ENCODE measurements around the gene ADAMTSL1.
"Not testable (repeated sequence)": the region's sequence is repeated elsewhere in the genome, so short reads cannot be mapped to it uniquely, and the experiment has no call there.

The ADAMTSL1 gene

GRCh38 chr9:18907927-18908625 is 434.1 kb downstream of the ADAMTSL1 start:
- DNase-seq, result no peak
- in situ Hi-C loops (cut with HindIII; ENCODE audit: low pct_ligation_motif_present, low pct_unique_long_range_greater_than_20kb, low sequenced_read_pairs), result no loop called here

GRCh38 chr9:18909140-18910018 is 435.4 kb downstream of the ADAMTSL1 start:
- in situ Hi-C loops (cut with HindIII; ENCODE audit: low pct_ligation_motif_present, low pct_unique_long_range_greater_than_20kb, low sequenced_read_pairs), result no loop called here
- no peak for DNase-seq

- DNase-seq, result no peak
- in situ Hi-C loops (cut with HindIII; ENCODE audit: low pct_ligation_motif_present, low pct_unique_long_range_greater_than_20kb, low sequenced_read_pairs), result no loop called here
These were observed 436.5 kb downstream of the ADAMTSL1 start for GRCh38 chr9:18910435-18910834.

- in situ Hi-C loops (cut with HindIII; ENCODE audit: low pct_ligation_motif_present, low pct_unique_long_range_greater_than_20kb, low sequenced_read_pairs), result no loop called here
- no peak for DNase-seq
These were observed 437.0 kb downstream of the ADAMTSL1 start for GRCh38 chr9:18910916-18911315.

- in situ Hi-C loops (cut with HindIII; ENCODE audit: low pct_ligation_motif_present, low pct_unique_long_range_greater_than_20kb, low sequenced_read_pairs), result no loop called here
- DNase-seq, result no peak
These were observed 437.9 kb downstream of the ADAMTSL1 start for GRCh38 chr9:18911714-18912342.

- in situ Hi-C loops (cut with HindIII; ENCODE audit: low pct_ligation_motif_present, low pct_unique_long_range_greater_than_20kb, low sequenced_read_pairs), result no loop called here
- no peak for DNase-seq
These were observed 446.5 kb downstream of the ADAMTSL1 start for GRCh38 chr9:18920141-18921084.

- in situ Hi-C loops (cut with HindIII; ENCODE audit: low pct_ligation_motif_present, low pct_unique_long_range_greater_than_20kb, low sequenced_read_pairs), result no loop called here
These were observed 447.6 kb downstream of the ADAMTSL1 start for GRCh38 chr9:18921366-18922075.

GRCh38 chr9:18922161-18922885 is 448.4 kb downstream of the ADAMTSL1 start:
- in situ Hi-C loops (cut with HindIII; ENCODE audit: low pct_ligation_motif_present, low pct_unique_long_range_greater_than_20kb, low sequenced_read_pairs), result no loop called here
- DNase-seq, result no peak

More at GRCh38 chr9:18921366-18922075, 447.6 kb downstream of the ADAMTSL1 start:
- no peak for DNase-seq

GRCh38 chr9:18923167-18923566 is 449.2 kb downstream of the ADAMTSL1 start:
- in situ Hi-C loops (cut with HindIII; ENCODE audit: low pct_ligation_motif_present, low pct_unique_long_range_greater_than_20kb, low sequenced_read_pairs), result no loop called here
- DNase-seq, result no peak

GRCh38 chr9:18923671-18924430 is 449.9 kb downstream of the ADAMTSL1 start:
- DNase-seq, result no peak
- in situ Hi-C loops (cut with HindIII; ENCODE audit: low pct_ligation_motif_present, low pct_unique_long_range_greater_than_20kb, low sequenced_read_pairs), result no loop called here

- in situ Hi-C loops (cut with HindIII; ENCODE audit: low pct_ligation_motif_present, low pct_unique_long_range_greater_than_20kb, low sequenced_read_pairs), result no loop called here
- DNase-seq, result no peak
These were observed 451.9 kb downstream of the ADAMTSL1 start for GRCh38 chr9:18925880-18926279.

- in situ Hi-C loops (cut with HindIII; ENCODE audit: low pct_ligation_motif_present, low pct_unique_long_range_greater_than_20kb, low sequenced_read_pairs), result no loop called here
- no peak for DNase-seq
These were observed 452.6 kb downstream of the ADAMTSL1 start for GRCh38 chr9:18926513-18926912.

- in situ Hi-C loops (cut with HindIII; ENCODE audit: low pct_ligation_motif_present, low pct_unique_long_range_greater_than_20kb, low sequenced_read_pairs), result no loop called here
- no peak for DNase-seq
These were observed 454.8 kb downstream of the ADAMTSL1 start for GRCh38 chr9:18928711-18929110.

GRCh38 chr9:18930611-18931010 is 456.7 kb downstream of the ADAMTSL1 start:
- DNase-seq; in situ Hi-C loops (cut with HindIII; ENCODE audit: low pct_ligation_motif_present, low pct_unique_long_range_greater_than_20kb, low sequenced_read_pairs): not testable (repeated sequence)

- in situ Hi-C loops (cut with HindIII; ENCODE audit: low pct_ligation_motif_present, low pct_unique_long_range_greater_than_20kb, low sequenced_read_pairs), result no loop called here
- no peak for DNase-seq
These were observed 461.6 kb downstream of the ADAMTSL1 start for GRCh38 chr9:18935541-18935940.

GRCh38 chr9:18936094-18936871 is 462.3 kb downstream of the ADAMTSL1 start:
- no peak for DNase-seq
- in situ Hi-C loops (cut with HindIII; ENCODE audit: low pct_ligation_motif_present, low pct_unique_long_range_greater_than_20kb, low sequenced_read_pairs), result no loop called here

Measured in ACHN (cell line).